GM18507 (cell line): ENCODE results near the gene NABP1.
"Not testable (repeated sequence)": the region's sequence is repeated elsewhere in the genome, so short reads cannot be mapped to it uniquely, and the experiment has no call there.

Experiments
- DNase-seq: peaks from one replicate; pipeline ENCODE4 v3.0.0; 2011; ENCODE audit warnings: low read depth; ENCODE audit not compliant: insufficient read length; ENCODE audit errors: extremely low spot score
- FAIRE-seq: peaks from 2 replicates; lab custom pipeline; 2011; peaks lifted over from hg19 to GRCh38; lab: Jason Lieb, UNC

The NABP1 gene

GRCh38 chr2:191677646-191678436, at the start of gene NABP1:
TSS of gene NABP1 (plus strand) at chr2:191678136. CDS start at chr2:191678615, 479 bp downstream.
- peak; percentile 88 for DNase-seq
- peak; percentile 98 for FAIRE-seq

- FAIRE-seq (peak; percentile 62), DNase-seq (no peak)
Measured at GRCh38 chr2:191629001-191629453, 48.9 kb upstream of the NABP1 start.

GRCh38 chr2:191629976-191630712, 47.8 kb upstream of the NABP1 start:
- FAIRE-seq (no peak), DNase-seq (no peak)

GRCh38 chr2:191631754-191632153, 46.2 kb upstream of the NABP1 start:
- DNase-seq (no peak), FAIRE-seq (no peak)

- DNase-seq: no peak
- no peak for FAIRE-seq
Measured at GRCh38 chr2:191632426-191632825, 45.5 kb upstream of the NABP1 start.

GRCh38 chr2:191634791-191635190, 43.1 kb upstream of the NABP1 start:
- FAIRE-seq: no peak
- DNase-seq: no peak

- FAIRE-seq: peak; percentile 77
- peak; percentile 33 for DNase-seq
Measured at GRCh38 chr2:191635333-191636234, 42.4 kb upstream of the NABP1 start.

- FAIRE-seq (no peak), DNase-seq (no peak)
Measured at GRCh38 chr2:191636235-191636543, 41.7 kb upstream of the NABP1 start.

GRCh38 chr2:191636586-191636985, 41.4 kb upstream of the NABP1 start:
- no peak for DNase-seq
- peak; percentile 35 for FAIRE-seq

GRCh38 chr2:191637182-191638078, 40.5 kb upstream of the NABP1 start:
- no peak for DNase-seq
- FAIRE-seq: peak; percentile 80

GRCh38 chr2:191638079-191638801, 39.7 kb upstream of the NABP1 start:
- FAIRE-seq (peak; percentile 36), DNase-seq (no peak)

- DNase-seq (no peak), FAIRE-seq (peak; percentile 63)
Measured at GRCh38 chr2:191638802-191639172, 39.1 kb upstream of the NABP1 start.

- DNase-seq (no peak), FAIRE-seq (no peak)
Measured at GRCh38 chr2:191641609-191642008, 36.3 kb upstream of the NABP1 start.

- DNase-seq: no peak
- FAIRE-seq: no peak
Measured at GRCh38 chr2:191642541-191642940, 35.4 kb upstream of the NABP1 start.

GRCh38 chr2:191643429-191643828, 34.5 kb upstream of the NABP1 start:
- no peak for FAIRE-seq
- no peak for DNase-seq

GRCh38 chr2:191644613-191645012, 33.3 kb upstream of the NABP1 start:
- FAIRE-seq, DNase-seq: not testable (repeated sequence)

GRCh38 chr2:191645032-191645431, 32.9 kb upstream of the NABP1 start:
- FAIRE-seq: no peak
- no peak for DNase-seq

GRCh38 chr2:191645434-191646162, 32.3 kb upstream of the NABP1 start:
- no peak for FAIRE-seq
- no peak for DNase-seq
